Brain microvascular endothelial cell (primary cell): ENCODE data around the gene FUT2.
A peak's percentile ranks its signal among the peaks of the same experiment; 100 is the strongest.

ENCODE experiments used
- DNase-seq: peaks from one replicate; pipeline ENCODE4 v3.0.0-alpha.2; 2020
- H3K27ac ChIP-seq: fragments of 250-450 bp; sonication (Bioruptor Pico); 2 replicates; pipeline ENCODE4 v1.5.1; 2020; ENCODE audit warnings: mild to moderate bottlenecking, moderate library complexity
- H3K27me3 ChIP-seq: fragments of 250-450 bp; sonication (Bioruptor Pico); replicated peaks from 2 replicates; pipeline ENCODE4 v1.5.1; 2020; ENCODE audit warnings: mild to moderate bottlenecking
- H3K36me3 ChIP-seq: fragments of 250-450 bp; sonication (Bioruptor Pico); replicated peaks from 2 replicates; pipeline ENCODE4 v1.5.1; 2020; ENCODE audit warnings: mild to moderate bottlenecking
- H3K4me3 ChIP-seq: 2 replicates; pipeline ENCODE4 v1.5.1; 2011; ENCODE audit warnings: low read depth, mild to moderate bottlenecking, control low read depth, low read length, moderate library complexity
- in situ Hi-C: cut with HindIII; loops from 2 replicates; pipeline ENCODE4 v1.10.0; 2017; ENCODE audit warnings: low sequenced_read_pairs, low pct_ligation_motif_present
- TF ChIP-seq, protein P1 (sequence below): IDR thresholded peaks from 2 replicates; pipeline ENCODE4 v1.5.1; 2011; ENCODE audit warnings: low read depth, mild to moderate bottlenecking, moderate library complexity, low read length, control low read depth, inconsistent platforms; ENCODE audit errors: missing control alignments

FUT2 gene

GRCh38 chr19:48718711-48719231 lies 23.0 kb downstream of the FUT2 start:
- no peak overlapping the region for H3K4me3 ChIP-seq
- DNase-seq, result no peak
- TF ChIP-seq, protein P1, sequence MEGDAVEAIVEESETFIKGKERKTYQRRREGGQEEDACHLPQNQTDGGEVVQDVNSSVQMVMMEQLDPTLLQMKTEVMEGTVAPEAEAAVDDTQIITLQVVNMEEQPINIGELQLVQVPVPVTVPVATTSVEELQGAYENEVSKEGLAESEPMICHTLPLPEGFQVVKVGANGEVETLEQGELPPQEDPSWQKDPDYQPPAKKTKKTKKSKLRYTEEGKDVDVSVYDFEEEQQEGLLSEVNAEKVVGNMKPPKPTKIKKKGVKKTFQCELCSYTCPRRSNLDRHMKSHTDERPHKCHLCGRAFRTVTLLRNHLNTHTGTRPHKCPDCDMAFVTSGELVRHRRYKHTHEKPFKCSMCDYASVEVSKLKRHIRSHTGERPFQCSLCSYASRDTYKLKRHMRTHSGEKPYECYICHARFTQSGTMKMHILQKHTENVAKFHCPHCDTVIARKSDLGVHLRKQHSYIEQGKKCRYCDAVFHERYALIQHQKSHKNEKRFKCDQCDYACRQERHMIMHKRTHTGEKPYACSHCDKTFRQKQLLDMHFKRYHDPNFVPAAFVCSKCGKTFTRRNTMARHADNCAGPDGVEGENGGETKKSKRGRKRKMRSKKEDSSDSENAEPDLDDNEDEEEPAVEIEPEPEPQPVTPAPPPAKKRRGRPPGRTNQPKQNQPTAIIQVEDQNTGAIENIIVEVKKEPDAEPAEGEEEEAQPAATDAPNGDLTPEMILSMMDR, result no peak
- in situ Hi-C loops, result no loop called here
- H3K27ac ChIP-seq, result no peak overlapping the region
- H3K36me3 ChIP-seq, result no peaks in the 10 kb centered on the region
- H3K27me3 ChIP-seq, result no peaks in the 10 kb centered on the region

DNA sequence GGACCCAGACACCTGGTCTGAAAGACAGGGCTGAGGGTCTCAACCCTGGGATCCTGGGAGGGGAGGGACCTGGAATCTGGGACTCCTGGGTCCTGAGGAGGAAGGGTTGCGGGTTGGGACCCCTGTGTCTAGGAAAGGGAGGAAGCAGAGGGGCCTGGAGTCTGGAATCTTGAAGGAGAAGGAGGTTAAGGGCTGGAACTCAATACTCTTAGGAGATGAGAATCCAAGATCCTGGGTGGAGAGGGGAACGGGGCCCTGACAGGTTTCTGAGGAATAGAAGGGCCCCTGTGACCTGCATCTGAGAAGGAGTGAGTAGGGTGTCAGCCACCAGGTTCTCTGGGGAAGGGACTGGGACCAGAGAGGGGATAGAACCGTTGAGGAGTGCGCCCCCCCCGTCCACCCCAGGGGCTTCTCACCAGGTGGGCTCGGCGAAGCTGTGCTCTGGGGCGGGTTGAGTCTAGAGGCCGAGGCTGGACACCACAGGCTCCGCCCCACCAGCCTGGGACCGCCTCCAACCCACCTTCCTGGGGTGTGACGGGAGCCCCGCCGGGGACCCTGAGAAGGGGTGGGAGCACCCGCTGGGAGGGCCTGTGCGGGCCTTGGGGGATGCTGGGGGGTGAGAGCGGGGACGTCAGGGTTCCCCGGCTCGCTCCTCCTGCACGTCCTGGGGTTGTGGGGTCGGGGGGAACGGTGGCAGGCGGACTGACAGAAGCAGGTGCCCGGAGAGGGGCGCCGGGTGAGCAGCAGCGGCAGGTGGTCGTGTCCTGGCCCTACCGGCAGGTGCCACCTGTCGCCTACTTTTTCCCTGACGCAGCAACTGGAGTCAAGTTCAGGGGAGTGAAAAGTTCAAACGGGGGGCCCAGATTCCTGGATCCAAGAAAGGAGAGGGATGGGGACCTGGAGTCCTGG lies 23.7 kb downstream of the FUT2 start, which contains the start of gene MAMSTR:
Gene MAMSTR (minus strand): TSS at position 463 of the 909 bp plus-strand sequence. CDS start 694 bp downstream, outside the sequence.
- TF ChIP-seq, protein P1, result no peak
- peak within 1 kb of the TSS; percentile 71 for H3K4me3 ChIP-seq
- DNase-seq, result no peak
- H3K36me3 ChIP-seq, result no peaks in the 10 kb centered on the region
- no peaks in the 10 kb centered on the region for H3K27me3 ChIP-seq
- in situ Hi-C loops, result no loop called here
- no peak within 1 kb of the TSS for H3K27ac ChIP-seq

- Histone ChIP-seq H3K27me3 (no peaks in the 10 kb centered on the region), H3K27ac (no peak overlapping the region), H3K36me3 (no peaks in the 10 kb centered on the region), H3K4me3 (peak overlapping the region; percentile 71)
- TF ChIP-seq, protein P1, result no peak
- no peak for DNase-seq
- in situ Hi-C loops, result no loop called here
These were observed 24.5 kb downstream of the FUT2 start for GRCh38 chr19:48720251-48720612.

GRCh38 chr19:48720613-48721296 lies 25.0 kb downstream of the FUT2 start:
- in situ Hi-C loops, result no loop called here
- TF ChIP-seq, protein P1, result no peak
- peak overlapping the region; percentile 93 for H3K27ac ChIP-seq

DNA sequence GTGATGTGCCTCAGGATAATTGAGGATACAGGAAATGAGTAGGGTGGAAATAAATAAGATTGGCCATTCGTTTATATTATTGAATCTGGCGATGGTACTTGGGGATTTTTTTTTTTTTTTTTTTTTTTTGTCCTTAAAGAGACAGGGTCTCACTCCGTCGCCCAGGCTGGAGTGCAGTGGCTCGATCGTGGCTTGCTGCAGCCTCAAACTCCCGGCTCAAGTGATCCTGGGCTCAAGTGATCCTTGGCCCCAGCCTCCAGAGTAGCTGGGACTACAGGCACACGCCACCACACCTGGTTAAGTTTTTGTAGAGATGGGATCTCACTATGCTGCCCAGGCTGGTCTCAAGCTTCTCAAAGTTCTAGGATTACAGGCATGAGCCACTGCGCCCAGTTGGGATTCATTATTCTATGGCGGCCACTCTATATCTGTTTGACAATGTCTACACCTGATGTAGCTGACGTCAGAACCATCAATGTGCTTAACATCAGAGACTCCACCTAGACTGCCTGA lies 26.5 kb downstream of the FUT2 start:
- DNase-seq, result no peak
- in situ Hi-C loops, result no loop called here
- TF ChIP-seq, protein P1, result no peak

More at GRCh38 chr19:48720613-48721296, 25.0 kb downstream of the FUT2 start:
- Histone ChIP-seq H3K36me3 (no peaks in the 10 kb centered on the region), H3K27me3 (no peaks in the 10 kb centered on the region), H3K4me3 (peak overlapping the region; percentile 71)
- DNase-seq, result peak; percentile 100

More for the DNA sequence above, 26.5 kb downstream of the FUT2 start:
- Histone ChIP-seq H3K36me3 (no peaks in the 10 kb centered on the region), H3K27ac (no peak overlapping the region), H3K27me3 (no peaks in the 10 kb centered on the region), H3K4me3 (no peak overlapping the region)
